ENCODE results near the gene CHRM5.
A peak's percentile ranks its signal among the peaks of the same experiment; 100 is the strongest.
"Not testable (repeated sequence)": the region's sequence is repeated elsewhere in the genome, so short reads cannot be mapped to it uniquely, and the experiment has no call there.

The CHRM5 gene

DNA sequence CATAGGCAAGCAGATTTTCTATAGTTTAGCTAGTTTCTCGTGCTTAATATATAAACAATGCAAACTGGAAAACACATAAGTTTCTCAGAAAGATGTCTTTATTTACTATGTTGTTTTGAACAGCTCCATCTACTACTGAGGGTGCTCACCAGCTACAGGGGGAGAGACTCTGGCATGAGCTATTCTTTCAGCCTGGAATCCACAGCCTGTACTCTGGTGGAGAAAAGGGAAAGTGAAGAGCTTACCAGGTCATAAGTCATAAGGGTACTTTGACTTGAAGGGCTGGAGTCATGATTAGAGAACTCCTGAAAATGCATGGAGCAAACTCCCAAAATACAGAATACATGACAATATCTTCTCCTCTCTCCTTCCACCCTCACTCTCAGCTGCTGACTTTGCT lies 75.1 kb downstream of the CHRM5 start:
- DNase-seq, result no peak

DNA sequence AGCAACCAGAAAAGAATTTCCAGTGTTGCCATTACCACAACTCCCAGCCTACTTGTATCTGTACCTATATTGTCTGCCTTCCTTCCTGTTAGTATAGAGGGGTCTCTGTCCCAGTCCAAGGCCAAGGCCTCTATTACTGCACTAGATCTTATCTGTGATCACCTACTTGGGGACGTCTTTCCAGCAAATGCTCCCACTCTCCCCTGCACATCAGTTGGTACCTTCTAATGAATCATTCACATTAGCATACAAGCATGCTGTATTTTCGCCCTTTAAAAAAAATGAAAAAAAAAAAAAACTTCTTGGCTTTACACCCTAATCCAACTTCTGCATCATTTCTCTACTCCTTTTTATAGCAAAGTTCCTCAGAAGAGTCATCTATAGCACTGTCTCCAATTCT lies 75.5 kb downstream of the CHRM5 start:
- no peak for DNase-seq

- no peak for DNase-seq
Observed at GRCh38 chr15:34046471-34047145, 78.3 kb downstream of the CHRM5 start.

DNA sequence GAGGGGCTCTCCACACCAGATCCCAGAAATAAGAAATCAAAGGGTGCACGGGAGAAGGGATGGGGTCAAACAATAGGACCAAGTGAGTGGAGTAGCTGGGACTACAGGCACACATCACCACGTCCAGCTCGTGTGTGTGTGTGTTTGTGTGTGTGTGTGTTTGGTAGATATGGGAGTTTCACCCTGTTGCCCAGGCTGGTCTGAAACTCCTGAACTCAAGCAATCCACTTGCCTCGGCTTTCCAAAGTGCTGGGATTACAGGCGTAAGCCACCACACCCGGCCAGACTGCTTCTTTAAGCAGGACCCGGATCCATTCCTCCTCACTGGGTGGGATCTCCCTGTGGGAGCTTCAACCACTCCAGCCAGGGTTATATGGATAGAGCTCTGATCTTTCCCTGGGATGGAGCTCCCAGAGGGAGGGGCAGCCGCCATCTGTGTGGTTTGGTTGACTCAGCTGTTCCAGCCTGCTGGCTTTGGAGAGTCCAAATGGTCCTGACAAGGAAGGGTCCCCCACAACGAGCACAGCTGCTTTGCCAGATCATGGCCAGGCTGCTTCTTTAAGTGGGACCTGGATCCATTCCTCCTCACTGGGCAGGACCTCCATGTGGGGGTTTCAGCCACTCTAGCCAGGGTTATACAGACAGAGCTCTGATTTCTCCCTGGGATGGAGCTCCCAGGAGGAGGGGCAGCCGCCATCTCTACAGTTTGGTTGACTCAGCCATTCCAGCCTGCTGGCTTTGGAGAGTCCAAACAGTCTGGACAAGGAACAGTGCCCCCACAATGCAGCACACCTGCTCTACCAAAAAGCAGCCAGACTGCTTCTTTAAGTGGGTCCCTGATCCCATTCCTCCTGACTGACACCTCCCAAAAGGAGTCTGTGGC lies 79.8 kb downstream of the CHRM5 start:
- DNase-seq, result no peak

DNA sequence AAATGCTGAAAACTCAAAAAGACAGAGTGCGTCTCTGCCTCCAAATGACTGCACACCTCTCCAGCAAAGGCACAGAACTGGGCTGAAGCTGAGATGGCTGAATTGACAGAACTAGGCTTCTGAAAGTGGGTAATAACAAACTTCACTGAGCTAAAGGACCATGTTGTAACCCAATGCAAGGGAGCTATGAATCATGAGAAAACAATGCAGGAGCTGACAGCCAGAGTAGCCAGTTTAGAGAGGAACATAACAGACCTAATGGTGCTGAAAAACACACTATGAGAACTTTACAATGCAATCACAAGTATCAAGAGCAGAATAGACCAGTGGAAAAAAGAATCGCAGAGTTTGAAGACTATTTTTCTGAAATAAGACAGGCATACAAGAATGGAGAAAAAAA lies 80.8 kb downstream of the CHRM5 start:
- DNase-seq, result no peak

DNA sequence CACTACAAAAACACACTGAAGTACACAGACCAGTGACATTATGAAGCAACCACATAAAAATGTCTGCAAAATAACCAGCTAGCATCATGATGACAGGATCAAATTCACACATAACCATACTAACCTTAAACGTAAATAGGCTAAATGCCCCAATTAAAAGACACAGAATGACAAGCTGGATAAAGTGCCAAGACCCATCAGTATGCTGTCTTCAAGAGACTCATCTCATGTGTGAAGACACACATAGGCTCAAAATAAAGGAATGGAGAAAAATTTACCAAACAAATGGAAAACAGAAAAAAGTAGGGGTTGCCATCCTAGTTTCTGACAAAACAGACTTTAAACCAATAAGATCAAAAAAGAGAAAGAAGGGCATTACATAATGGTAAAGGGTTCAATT lies 82.1 kb downstream of the CHRM5 start:
- DNase-seq, result not testable (repeated sequence)

GRCh38 chr15:34054081-34054707 lies 85.9 kb downstream of the CHRM5 start:
- DNase-seq, result no peak

DNA sequence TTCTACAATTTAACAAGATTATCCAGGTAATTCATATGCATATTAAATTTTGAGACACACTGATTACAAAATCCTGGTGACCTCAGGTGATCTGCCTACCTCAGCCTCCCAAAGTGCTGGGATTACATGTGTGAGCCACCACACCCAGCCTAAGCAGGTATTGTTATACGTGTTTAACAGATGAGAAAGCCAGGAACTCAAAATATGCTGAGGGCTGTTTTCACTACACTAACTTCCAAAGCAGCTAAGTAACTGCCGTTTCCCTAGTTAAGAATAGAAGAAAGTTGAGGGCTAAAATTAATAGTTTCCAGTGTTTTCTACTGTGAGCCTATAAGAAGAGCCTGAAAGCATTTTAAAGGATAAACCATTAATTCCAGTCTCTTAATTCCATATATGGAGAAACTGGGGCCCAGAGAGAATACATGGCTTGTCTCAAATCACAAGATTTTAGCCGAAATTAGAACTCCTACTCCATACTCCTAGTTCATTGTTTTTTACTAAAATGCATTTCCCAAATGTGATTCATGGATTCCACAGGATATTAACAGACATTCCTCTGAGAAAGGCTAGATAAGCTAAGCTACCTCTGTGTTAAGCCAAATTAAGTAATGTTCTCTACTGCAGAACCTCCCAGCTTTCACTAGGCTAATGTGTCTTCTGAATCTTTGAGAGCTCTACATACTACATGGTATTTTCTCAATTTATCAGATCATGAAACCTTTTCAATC lies 87.7 kb downstream of the CHRM5 start:
- DNase-seq, result no peak

DNA sequence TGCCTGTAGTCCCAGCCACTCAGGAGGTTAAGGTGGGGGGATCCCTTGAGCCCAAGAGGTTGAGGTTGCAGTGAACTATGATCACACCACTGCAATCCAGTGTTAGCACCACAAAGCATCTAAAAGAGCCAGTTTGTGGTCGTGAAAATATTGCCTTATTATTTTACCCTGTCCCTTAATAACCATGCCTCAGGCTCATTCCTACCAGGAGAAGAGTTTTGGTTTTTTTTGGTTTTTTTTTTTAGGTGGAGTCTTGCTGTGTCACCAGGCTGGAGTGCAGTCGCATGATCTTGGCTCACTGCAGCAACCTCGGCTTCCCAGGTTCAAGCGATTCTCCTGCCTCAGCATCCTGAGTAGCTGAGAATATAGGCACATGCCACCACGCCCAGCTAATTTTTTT lies 88.6 kb downstream of the CHRM5 start:
- no peak for DNase-seq

DNA sequence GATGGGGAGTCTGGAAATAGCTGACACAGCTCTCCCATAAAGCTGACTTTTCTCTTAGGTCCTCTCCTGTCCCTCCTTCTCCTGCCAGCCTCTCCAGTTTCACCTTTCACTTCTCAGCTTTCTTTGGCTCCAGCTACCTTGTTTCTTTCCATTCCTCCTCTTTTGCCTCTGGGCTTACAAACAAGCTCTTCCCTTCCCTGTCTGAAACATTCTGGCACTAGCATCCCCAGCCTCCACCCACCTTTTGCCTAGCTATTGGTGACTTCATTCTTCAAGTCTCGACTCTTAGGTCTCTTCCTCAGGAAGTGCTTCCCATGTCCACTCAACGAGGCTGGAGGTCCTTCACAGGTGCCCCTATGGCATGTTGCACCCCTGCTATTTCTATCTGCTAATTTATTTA lies 91.2 kb downstream of the CHRM5 start:
- DNase-seq, result no peak

GRCh38 chr15:34059946-34060345 lies 91.6 kb downstream of the CHRM5 start:
- no peak for DNase-seq

GRCh38 chr15:34064438-34064837 lies 96.1 kb downstream of the CHRM5 start:
- no peak for DNase-seq

DNA sequence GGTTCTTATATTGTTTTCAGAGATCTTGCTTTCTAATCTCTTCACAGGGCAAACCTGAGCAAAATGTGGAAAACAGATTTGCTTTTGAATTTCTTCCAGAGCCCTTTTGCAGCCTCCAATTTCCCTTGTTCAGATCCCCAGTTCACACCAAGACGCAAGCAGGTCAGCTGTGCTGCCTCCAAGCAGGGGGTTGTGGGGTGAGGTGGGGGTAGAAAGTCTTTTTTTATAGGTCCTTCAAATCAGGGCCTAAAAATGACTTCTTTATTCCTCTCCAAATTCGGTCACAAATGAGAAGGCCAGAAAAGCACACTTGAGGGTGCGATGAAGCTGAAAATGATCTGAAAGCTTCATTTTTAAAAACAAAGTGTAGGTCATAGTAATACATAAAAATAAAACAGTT lies 97.0 kb downstream of the CHRM5 start:
- DNase-seq, result no peak

DNA sequence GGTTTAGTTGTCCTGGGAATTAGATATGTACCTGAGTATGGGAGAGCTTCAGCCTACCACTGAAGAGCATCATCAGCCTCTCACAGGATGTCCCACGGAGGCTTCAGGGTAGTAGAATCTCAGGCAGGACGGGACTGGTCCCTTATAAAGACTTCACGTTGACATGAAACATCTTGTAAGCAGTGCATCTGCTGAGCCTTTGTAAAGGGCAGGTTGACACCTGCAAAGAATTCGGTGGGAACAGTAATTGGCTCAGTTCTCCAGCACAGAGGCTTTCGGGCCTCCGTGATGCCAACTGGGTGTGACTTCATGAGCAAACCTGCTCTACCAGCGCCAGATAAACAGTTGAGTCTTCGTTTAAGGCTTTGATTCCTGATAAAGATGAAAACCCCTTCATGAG lies 97.6 kb downstream of the CHRM5 start:
- DNase-seq, result no peak

GRCh38 chr15:34070003-34070402 lies 101.7 kb downstream of the CHRM5 start:
- DNase-seq, result no peak

- DNase-seq, result no peak
Observed at GRCh38 chr15:34076785-34077184, 108.5 kb downstream of the CHRM5 start.

DNA sequence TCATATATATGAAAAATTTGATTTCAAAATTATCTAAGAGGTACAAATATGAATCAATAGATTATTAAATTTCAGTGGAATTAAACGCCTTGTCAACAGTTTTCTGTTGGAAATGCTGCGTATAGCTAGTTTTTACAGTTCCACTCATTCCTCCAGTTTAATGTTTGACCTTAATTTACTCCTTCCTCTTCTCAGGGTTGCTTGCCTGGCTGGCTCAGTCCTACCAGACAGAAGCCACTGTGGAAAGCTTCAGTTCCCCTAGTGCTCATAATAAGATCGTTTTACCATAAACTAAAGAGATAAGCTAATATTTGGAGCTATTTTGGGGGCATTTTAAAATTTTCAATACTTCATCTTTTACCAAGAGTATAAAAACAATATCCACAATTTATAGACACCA lies 110.6 kb downstream of the CHRM5 start:
- DNase-seq, result no peak

DNA sequence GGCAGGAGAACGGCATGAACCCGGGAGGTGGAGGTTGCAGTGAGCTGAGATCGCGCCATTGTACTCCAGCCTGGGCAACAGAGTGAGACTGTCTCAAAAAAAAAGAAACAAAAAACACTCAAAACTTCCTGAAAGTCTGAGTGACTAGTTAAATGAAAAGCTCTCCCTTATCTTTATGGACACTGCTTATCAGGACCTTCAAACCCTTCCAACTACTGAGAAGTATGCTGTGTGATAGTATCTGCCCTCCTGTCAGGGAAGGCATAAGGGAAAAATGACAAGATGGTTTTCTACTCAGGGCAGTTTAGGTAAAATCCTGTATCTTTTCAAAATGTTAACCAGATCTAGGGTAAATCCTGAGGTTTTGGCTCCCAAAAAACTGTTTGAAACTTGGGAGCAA lies 111.6 kb downstream of the CHRM5 start:
- no peak for DNase-seq

GRCh38 chr15:34084086-34084485 lies 115.8 kb downstream of the CHRM5 start:
- no peak for DNase-seq

DNA sequence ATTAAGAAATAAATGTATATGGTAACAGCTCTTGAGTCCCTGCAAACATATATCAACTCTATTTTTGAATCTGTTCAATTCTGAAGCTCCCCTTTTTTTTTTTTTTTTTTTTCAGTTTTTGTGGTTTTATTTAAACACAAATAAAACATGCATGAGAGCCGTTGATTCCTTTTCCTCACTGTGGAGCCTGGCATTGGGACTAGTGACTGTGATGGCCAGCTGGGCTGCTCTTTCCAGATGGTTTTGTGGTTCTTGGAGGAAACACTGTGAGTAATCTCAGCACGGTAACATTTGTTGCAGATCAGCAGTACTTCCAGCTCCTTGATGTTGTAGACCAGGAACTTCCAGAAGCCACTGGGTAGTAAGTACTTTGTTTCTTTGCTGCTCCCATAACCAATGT lies 117.4 kb downstream of the CHRM5 start:
- DNase-seq, result no peak

GRCh38 chr15:34099914-34100313 lies 131.6 kb downstream of the CHRM5 start:
- no peak for DNase-seq

DNA sequence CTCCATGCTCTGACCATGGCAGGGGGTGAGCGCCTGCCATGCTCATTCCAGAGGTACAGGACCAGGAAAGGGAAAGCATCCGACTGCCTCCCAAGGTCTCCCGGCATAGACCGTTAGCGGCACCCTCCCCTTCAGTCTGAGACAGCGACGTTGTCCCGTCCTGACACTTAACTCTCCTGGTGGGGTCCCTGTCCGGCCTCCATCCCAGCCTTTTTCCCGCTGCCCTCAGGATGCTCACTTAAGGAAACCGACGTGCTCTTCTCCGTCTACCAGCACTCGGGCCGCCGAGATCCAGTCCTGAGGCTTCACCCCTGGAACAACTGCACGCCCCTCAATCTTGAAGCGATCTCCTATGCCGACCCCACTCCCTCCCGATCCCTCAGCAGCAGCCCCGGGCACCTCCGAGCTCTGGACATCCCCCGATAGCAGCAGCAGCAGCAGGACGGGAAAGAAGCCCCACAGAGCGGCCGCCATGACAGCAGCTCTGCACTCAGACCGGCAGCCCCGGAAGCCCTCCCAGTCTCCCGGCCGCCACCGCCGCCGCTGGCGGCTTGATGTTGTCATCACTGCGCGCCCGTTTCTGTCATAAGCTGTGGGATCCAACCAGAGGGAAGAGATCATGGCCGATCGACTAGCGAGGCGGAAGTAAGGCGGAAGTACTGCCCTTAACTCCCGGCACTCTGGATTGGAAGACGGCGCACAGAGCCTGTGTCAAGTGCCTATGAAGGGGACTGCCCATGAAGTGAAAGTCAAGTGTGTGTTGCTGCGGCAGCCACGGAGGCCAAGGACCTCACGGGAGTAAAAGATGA lies 133.3 kb downstream of the CHRM5 start, which contains the start of the genes EMC7 and PGBD4:
TSS of gene EMC7 (minus strand) at position 497 of the 809 bp plus-strand sequence. CDS start at position 474, 23 bp downstream.
TSS of gene PGBD4 (plus strand) at position 718 of the 809 bp plus-strand sequence. CDS start 449 bp downstream, outside the sequence.
- DNase-seq, result peak; percentile 99
